IMR-90 (cell line): Measurements from ENCODE around the gene CUL7. TPM values are rescaled to one million over a fixed set of nuclear protein-coding genes. Genes with fewer than 3 reads are reported as not detected.

Source experiments
- ATAC-seq: fragments of 200-7000 bp; cut with Tn5 transposase; 2 replicates; pipeline ENCODE4 v1.9.1; 2020; ENCODE audit warnings: low read depth, mild to moderate bottlenecking, moderate library complexity
- BruUV-seq: library from RNA; stranded (reverse); fragments of 400-500 nt; replicated peaks from 2 replicates; lab custom pipeline; 2021; lab: Mats Ljungman, UMichigan
- CTCF ChIA-PET: fragments of 300-600 bp; formaldehyde crosslinking; extraction: SDS; loops from one replicate; lab custom pipeline; 2021; ENCODE audit warnings: antibody characterized with exemption; lab: Yijun Ruan, JAX
- POLR2A ChIA-PET: fragments of 300-600 bp; sonication (Branson Sonifier 250); formaldehyde crosslinking; loops from one replicate; lab custom pipeline; 2022; ENCODE audit warnings: antibody characterized with exemption; ENCODE audit not compliant: unreplicated experiment; lab: Charles Lee
- DNase-seq: peaks from one replicate; pipeline ENCODE4 v3.0.0; 2013
- H2AFZ ChIP-seq: replicated peaks from 2 replicates; pipeline ENCODE3; 2013; ENCODE audit warnings: low read length, mild to moderate bottlenecking; ENCODE audit not compliant: poor library complexity
- H2AK5ac ChIP-seq: 2 replicates; pipeline ENCODE4 v1.6.1; 2013; ENCODE audit warnings: low read depth, low read length, inconsistent platforms
- H2AK9ac ChIP-seq: replicated peaks from 2 replicates; pipeline ENCODE3; 2013; ENCODE audit warnings: mild to moderate bottlenecking, low read depth, low read length, moderate library complexity; ENCODE audit not compliant: poor library complexity
- H2BK120ac ChIP-seq: 2 replicates; pipeline ENCODE4 v1.6.1; 2013; ENCODE audit warnings: low read depth, low read length, inconsistent platforms
- H2BK15ac ChIP-seq: 3 replicates; pipeline ENCODE4 v1.6.1; 2013; ENCODE audit warnings: low read depth, low read length, inconsistent platforms
- H2BK20ac ChIP-seq: 2 replicates; pipeline ENCODE4 v1.6.1; 2013; ENCODE audit warnings: low read depth, mild to moderate bottlenecking, inconsistent platforms, low read length, moderate library complexity
- H2BK5ac ChIP-seq: 2 replicates; pipeline ENCODE4 v1.6.1; 2013; ENCODE audit warnings: mild to moderate bottlenecking, low read depth, low read length, inconsistent platforms; ENCODE audit not compliant: poor library complexity, severe bottlenecking
- H3K14ac ChIP-seq: replicated peaks from 2 replicates; pipeline ENCODE4 v1.6.1; 2013; ENCODE audit warnings: low read depth, low read length, inconsistent platforms
- H3K18ac ChIP-seq: 2 replicates; pipeline ENCODE4 v1.6.1; 2013; ENCODE audit warnings: low read depth, low read length, control low read depth
- H3K23ac ChIP-seq: 2 replicates; pipeline ENCODE4 v1.6.1; 2013; ENCODE audit warnings: low read depth, low read length, inconsistent platforms
- H3K27ac ChIP-seq: 2 replicates; pipeline ENCODE4 v1.5.1; 2013; ENCODE audit warnings: mild to moderate bottlenecking, control low read depth, low read length; ENCODE audit not compliant: insufficient read depth
- H3K27me3 ChIP-seq: 2 replicates; pipeline ENCODE4 v1.6.1; 2013; ENCODE audit warnings: low read length; ENCODE audit not compliant: control insufficient read depth, insufficient read depth
- H3K36me3 ChIP-seq: 2 replicates; pipeline ENCODE4 v1.6.1; 2013; ENCODE audit warnings: low read length, mixed read lengths; ENCODE audit not compliant: control insufficient read depth, insufficient read depth
- H3K4ac ChIP-seq: 2 replicates; pipeline ENCODE4 v1.6.1; 2013; ENCODE audit warnings: low read depth, low read length, inconsistent platforms
- H3K4me1 ChIP-seq: 2 replicates; pipeline ENCODE4 v1.6.1; 2013; ENCODE audit warnings: low read length, mixed read lengths; ENCODE audit not compliant: control insufficient read depth, insufficient read depth
- H3K4me2 ChIP-seq: 2 replicates; pipeline ENCODE4 v1.6.1; 2013; ENCODE audit warnings: low read depth, mild to moderate bottlenecking, control low read depth, low read length, moderate library complexity
- H3K4me3 ChIP-seq: 2 replicates; pipeline ENCODE4 v1.5.1; 2013; ENCODE audit warnings: low read depth, mild to moderate bottlenecking, control low read depth, low read length, moderate library complexity; ENCODE audit not compliant: insufficient read depth
- H3K56ac ChIP-seq: 2 replicates; pipeline ENCODE4 v1.6.1; 2013; ENCODE audit warnings: low read length, inconsistent platforms; ENCODE audit not compliant: insufficient read depth; ENCODE audit errors: extremely low read depth
- H3K79me1 ChIP-seq, 2 experiments: 2 replicates each; pipeline ENCODE4 v1.6.1; 2013; ENCODE audit warnings: low read length in 2 of 2, inconsistent platforms in 1 of 2, low read depth in 1 of 2
- H3K9ac ChIP-seq: 2 replicates; pipeline ENCODE4 v1.6.1; 2013; ENCODE audit warnings: low read depth, low read length, control low read depth
- H3K9me1 ChIP-seq: 2 replicates; pipeline ENCODE4 v1.6.1; 2013; ENCODE audit warnings: low read length, inconsistent platforms; ENCODE audit not compliant: insufficient read depth
- H3K9me3 ChIP-seq: 2 replicates; pipeline ENCODE4 v1.6.1; 2013; ENCODE audit warnings: low read length; ENCODE audit not compliant: control insufficient read depth, insufficient read depth
- H4K20me1 ChIP-seq: 2 replicates; pipeline ENCODE4 v1.6.1; 2013; ENCODE audit warnings: low read length, inconsistent platforms; ENCODE audit not compliant: insufficient read depth
- H4K5ac ChIP-seq: 2 replicates; pipeline ENCODE4 v1.6.1; 2013; ENCODE audit warnings: mild to moderate bottlenecking, low read depth, low read length, control low read depth
- H4K8ac ChIP-seq, 2 experiments: 2 replicates each; pipeline ENCODE4 v1.6.1; 2013; ENCODE audit warnings: low read depth in 2 of 2, low read length in 2 of 2, control low read depth in 1 of 2, inconsistent platforms in 1 of 2
- H4K91ac ChIP-seq: 2 replicates; pipeline ENCODE4 v1.6.1; 2013; ENCODE audit warnings: low read depth, low read length, inconsistent platforms; ENCODE audit not compliant: insufficient read depth
- BHLHE40 ChIP-seq: fragments of 150-350 bp; IDR thresholded peaks from 2 replicates; pipeline ENCODE4 v1.6.1; 2016; ENCODE audit warnings: mild to moderate bottlenecking, low read depth, low read length
- CEBPB ChIP-seq: IDR thresholded peaks from 2 replicates; pipeline ENCODE4 v1.6.1; 2012; ENCODE audit warnings: low read depth, low read length, improper control_type of control experiment
- CHD1 ChIP-seq: IDR thresholded peaks from 2 replicates; pipeline ENCODE4 v1.6.1; 2012; ENCODE audit warnings: low read depth, low read length, improper control_type of control experiment
- FOS ChIP-seq: fragments of 150-350 bp; IDR thresholded peaks from 2 replicates; pipeline ENCODE4 v1.6.1; 2016; ENCODE audit warnings: low read depth, low read length
- MAFK ChIP-seq: IDR thresholded peaks from 2 replicates; pipeline ENCODE4 v1.6.1; 2012; ENCODE audit warnings: low read depth, low read length, improper control_type of control experiment
- MAZ ChIP-seq: IDR thresholded peaks from 2 replicates; pipeline ENCODE4 v1.6.1; 2012; ENCODE audit warnings: low read depth, mild to moderate bottlenecking, low read length, improper control_type of control experiment, moderate library complexity, borderline replicate concordance
- NFE2L2 ChIP-seq: fragments of 150-350 bp; IDR thresholded peaks from 2 replicates; pipeline ENCODE4 v1.6.1; 2016; ENCODE audit warnings: low read depth, mild to moderate bottlenecking, low read length
- POLR2A ChIP-seq: IDR thresholded peaks from 2 replicates; pipeline ENCODE4 v1.6.1; 2012; ENCODE audit warnings: mild to moderate bottlenecking, low read depth, low read length
- RAD21 ChIP-seq: IDR thresholded peaks from 2 replicates; pipeline ENCODE4 v1.6.1; 2012; ENCODE audit warnings: low read length, improper control_type of control experiment
- RCOR1 ChIP-seq: IDR thresholded peaks from 2 replicates; pipeline ENCODE4 v1.6.1; 2012; ENCODE audit warnings: mild to moderate bottlenecking, low read length, improper control_type of control experiment; ENCODE audit not compliant: insufficient replicate concordance
- RFX5 ChIP-seq: IDR thresholded peaks from 2 replicates; pipeline ENCODE4 v1.8.0; 2012; ENCODE audit warnings: low read depth, mild to moderate bottlenecking, low read length, moderate library complexity
- WGBS, 2 experiments: methylation state at CpG; one replicate each; pipeline versions ENCODE4 v1.1.5 to v1.1.7; 2013; ENCODE audit warnings: missing lambda C conversion rate in 2 of 2; ENCODE audit not compliant: insufficient read length in 1 of 2; ENCODE audit errors: extremely low coverage in 2 of 2; 5-methylcytosine and 5-hydroxymethylcytosine counted together
- dilution Hi-C: fragments of 300-500 bp; cut with HindIII; formaldehyde crosslinking; loops from one replicate; pipeline ENCODE4 v1.14.3; 2018; ENCODE audit warnings: low sequenced_read_pairs; ENCODE audit not compliant: unreplicated experiment
- in situ Hi-C: fragments of 300-500 bp; cut with MboI; formaldehyde crosslinking; loops from 3 replicates; pipeline ENCODE4 v1.14.3; 2019; ENCODE audit warnings: low sequenced_read_pairs, inconsistent platforms, mixed read lengths
- intact Hi-C: fragments of 100-400 bp; cut with micrococcal nuclease; formaldehyde crosslinking; loops from 2 replicates; pipeline ENCODE4 v1.10.0; 2022
- polyA plus RNA-seq, 3 experiments: library from polyadenylated mRNA; depleted of rRNA; stranded (reverse); fragments of >200 nt; gene quantifications; 2 replicates each; pipeline ENCODE4 v1.2.3, GENCODE V29; 2012; ENCODE audit warnings: low replicate concordance in 1 of 3
- total RNA-seq: library from RNA; depleted of rRNA; stranded (reverse); fragments of >200 nt; gene quantifications from 2 replicates; pipeline ENCODE4 v1.2.3, GENCODE V29; 2012
- TF ChIP-seq, protein P1 (sequence below): fragments of 150-350 bp; IDR thresholded peaks from 2 replicates; pipeline ENCODE4 v1.6.1; 2016; ENCODE audit warnings: low read depth, mild to moderate bottlenecking, low read length, moderate library complexity, borderline replicate concordance
- TF ChIP-seq, protein P2 (sequence below): fragments of 150-350 bp; IDR thresholded peaks from 2 replicates; pipeline ENCODE4 v1.6.1; 2017; ENCODE audit warnings: mild to moderate bottlenecking, antibody characterized with exemption, low read length, low read depth
- TF ChIP-seq, protein P3 (sequence below): conservative IDR thresholded peaks from 2 replicates; pipeline ENCODE4 v1.5.1; 2012; ENCODE audit warnings: mild to moderate bottlenecking, low read depth, low read length, improper control_type of control experiment

CUL7 gene
- total and polyA plus RNA-seq, 2 of the 4 experiments (the other 2 are of a cell fraction): 38.0 to 39.3 TPM

DNA sequence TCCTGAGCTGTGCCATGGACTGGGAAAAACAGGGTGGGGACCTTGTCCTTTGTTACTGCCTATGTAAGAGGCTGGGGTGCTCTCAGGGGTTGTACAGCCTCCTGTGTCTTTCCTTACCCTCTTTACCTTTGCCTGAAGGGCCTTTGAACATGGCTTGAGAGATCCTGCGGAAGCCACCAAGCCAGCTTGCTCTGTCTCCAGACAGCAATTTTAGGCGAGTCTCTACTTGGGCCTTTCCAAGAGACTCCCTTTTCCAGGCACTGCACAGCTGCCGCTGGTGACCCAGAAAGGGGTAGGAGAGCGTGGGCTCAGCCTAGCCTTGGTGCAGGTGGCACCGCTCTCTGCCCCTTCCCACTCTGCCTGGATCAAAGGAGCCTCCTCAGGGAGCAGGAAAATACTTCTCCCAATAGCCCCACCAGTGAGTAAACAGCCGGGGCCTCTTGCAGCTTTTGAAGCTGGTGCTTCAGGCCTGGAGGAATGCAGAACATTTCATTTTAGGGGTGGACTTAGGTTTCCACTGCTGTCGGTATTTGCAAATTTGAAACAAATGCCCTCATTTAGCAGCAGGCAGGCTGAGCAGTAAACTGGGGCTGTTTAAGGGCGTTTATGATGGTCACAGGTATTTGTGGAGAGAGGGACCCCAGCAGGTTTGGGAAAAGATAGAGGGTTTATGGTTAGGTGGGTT lies 36.4 kb upstream of the CUL7 start:
- H3K9ac ChIP-seq: peak overlapping the region; percentile 37; the same call in 1 of the 2 replicates
- peak overlapping the region; percentile 51 to 72; a peak in 3 of 4 replicates for H4K8ac ChIP-seq
- DNase-seq: peak; percentile 43
- TF ChIP-seq CEBPB (no peak), MAZ (no peak), RFX5 (no peak), BHLHE40 (no peak), RAD21 (no peak), FOS (no peak), CHD1 (no peak), POLR2A (no peak), RCOR1 (no peak), MAFK (no peak), NFE2L2 (no peak)
- TF ChIP-seq, protein P1, sequence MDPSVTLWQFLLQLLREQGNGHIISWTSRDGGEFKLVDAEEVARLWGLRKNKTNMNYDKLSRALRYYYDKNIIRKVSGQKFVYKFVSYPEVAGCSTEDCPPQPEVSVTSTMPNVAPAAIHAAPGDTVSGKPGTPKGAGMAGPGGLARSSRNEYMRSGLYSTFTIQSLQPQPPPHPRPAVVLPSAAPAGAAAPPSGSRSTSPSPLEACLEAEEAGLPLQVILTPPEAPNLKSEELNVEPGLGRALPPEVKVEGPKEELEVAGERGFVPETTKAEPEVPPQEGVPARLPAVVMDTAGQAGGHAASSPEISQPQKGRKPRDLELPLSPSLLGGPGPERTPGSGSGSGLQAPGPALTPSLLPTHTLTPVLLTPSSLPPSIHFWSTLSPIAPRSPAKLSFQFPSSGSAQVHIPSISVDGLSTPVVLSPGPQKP: no peak
- TF ChIP-seq, protein P2, sequence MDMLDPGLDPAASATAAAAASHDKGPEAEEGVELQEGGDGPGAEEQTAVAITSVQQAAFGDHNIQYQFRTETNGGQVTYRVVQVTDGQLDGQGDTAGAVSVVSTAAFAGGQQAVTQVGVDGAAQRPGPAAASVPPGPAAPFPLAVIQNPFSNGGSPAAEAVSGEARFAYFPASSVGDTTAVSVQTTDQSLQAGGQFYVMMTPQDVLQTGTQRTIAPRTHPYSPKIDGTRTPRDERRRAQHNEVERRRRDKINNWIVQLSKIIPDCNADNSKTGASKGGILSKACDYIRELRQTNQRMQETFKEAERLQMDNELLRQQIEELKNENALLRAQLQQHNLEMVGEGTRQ: no peak
- TF ChIP-seq, protein P3, sequence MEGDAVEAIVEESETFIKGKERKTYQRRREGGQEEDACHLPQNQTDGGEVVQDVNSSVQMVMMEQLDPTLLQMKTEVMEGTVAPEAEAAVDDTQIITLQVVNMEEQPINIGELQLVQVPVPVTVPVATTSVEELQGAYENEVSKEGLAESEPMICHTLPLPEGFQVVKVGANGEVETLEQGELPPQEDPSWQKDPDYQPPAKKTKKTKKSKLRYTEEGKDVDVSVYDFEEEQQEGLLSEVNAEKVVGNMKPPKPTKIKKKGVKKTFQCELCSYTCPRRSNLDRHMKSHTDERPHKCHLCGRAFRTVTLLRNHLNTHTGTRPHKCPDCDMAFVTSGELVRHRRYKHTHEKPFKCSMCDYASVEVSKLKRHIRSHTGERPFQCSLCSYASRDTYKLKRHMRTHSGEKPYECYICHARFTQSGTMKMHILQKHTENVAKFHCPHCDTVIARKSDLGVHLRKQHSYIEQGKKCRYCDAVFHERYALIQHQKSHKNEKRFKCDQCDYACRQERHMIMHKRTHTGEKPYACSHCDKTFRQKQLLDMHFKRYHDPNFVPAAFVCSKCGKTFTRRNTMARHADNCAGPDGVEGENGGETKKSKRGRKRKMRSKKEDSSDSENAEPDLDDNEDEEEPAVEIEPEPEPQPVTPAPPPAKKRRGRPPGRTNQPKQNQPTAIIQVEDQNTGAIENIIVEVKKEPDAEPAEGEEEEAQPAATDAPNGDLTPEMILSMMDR: no peak

More for the DNA sequence above, 36.4 kb upstream of the CUL7 start:
- H2AK5ac ChIP-seq: peak overlapping the region; percentile 33
- H3K27ac ChIP-seq: peak overlapping the region; percentile 65
- no TSS peak for BruUV-seq
- ChIA-PET POLR2A (no interaction called here), CTCF (no interaction called here)
- peak overlapping the region; percentile 66 for H2AK9ac ChIP-seq
- dilution Hi-C loops: no loop called here
- H3K27me3 ChIP-seq: no peaks in the 10 kb centered on the region
- no peaks in the 10 kb centered on the region for H3K9me3 ChIP-seq
- peak overlapping the region; percentile 17 for H2BK5ac ChIP-seq
- in situ Hi-C loops: no loop called here
- peak overlapping the region; percentile 7; the same call in 1 of the 2 replicates for H2BK20ac ChIP-seq
- H2AFZ ChIP-seq: no peak overlapping the region
- peak; percentile 84 for ATAC-seq
- H2BK120ac ChIP-seq: peak overlapping the region; percentile 28; the same call in 1 of the 2 replicates
- no peaks in the 10 kb centered on the region for H3K36me3 ChIP-seq
- H3K14ac ChIP-seq: peak overlapping the region; percentile 27; the same call in 1 of the 2 replicates
- no peak overlapping the region; the same call in 1 of the 2 replicates for H3K56ac ChIP-seq
- WGBS, 2 experiments: 20% methylated on average over 2 of the region's 8 CpGs; no CpG with 5 or more reads in 1 of the 2 experiments
- peak overlapping the region; percentile 10; the same call in 1 of the 2 replicates for H3K23ac ChIP-seq
- H3K4ac ChIP-seq: peak overlapping the region; percentile 62
- peaks cover 36 to 86% of the 10 kb centered on the region in 2 experiments for H3K79me1 ChIP-seq
- H3K9me1 ChIP-seq: peaks cover 13% of the 10 kb centered on the region
- H4K5ac ChIP-seq: peak overlapping the region; percentile 46
- intact Hi-C loops: loop anchor here (2.0 kb wide), 1 partner anchor 13 kb away; the partner anchor contains the start of gene PTK7
- H3K4me3 ChIP-seq: no peak overlapping the region
- peak overlapping the region; percentile 65 for H3K4me2 ChIP-seq
- H4K91ac ChIP-seq: 0 out of 2 replicates have a peak overlapping the region, but pooled peaks have one; percentile 46
- H2BK15ac ChIP-seq: no peak overlapping the region; the same call in 2 of the 3 replicates
- peaks cover 32% of the 10 kb centered on the region for H3K4me1 ChIP-seq
- peaks cover 64% of the 10 kb centered on the region for H4K20me1 ChIP-seq
- peak overlapping the region; percentile 13; the same call in 1 of the 2 replicates for H3K18ac ChIP-seq
